Fibroblast of lung (primary cell): Measurements from ENCODE around the gene AMFR.

Source experiments
- CTCF ChIP-seq, 2 donors: IDR thresholded peaks in 1 of 2; conservative IDR thresholded peaks in 1 of 2; 1 replicate in 1 of 2; 2 replicates in 1 of 2; pipeline ENCODE4 v1.5.1; 2011 to 2012; ENCODE audit warnings: low read length in 2 of 2, control low read depth in 1 of 2, inconsistent platforms in 1 of 2, low read depth in 1 of 2, mild to moderate bottlenecking in 1 of 2
- EZH2 ChIP-seq: IDR thresholded peaks from 2 replicates; pipeline ENCODE4 v1.5.1; 2012; ENCODE audit warnings: low read length, control low read depth, mild to moderate bottlenecking; ENCODE audit errors: missing control alignments

GRCh38 chr16:56468800-56469199 is 43.5 kb upstream of the AMFR start:
- TF ChIP-seq CTCF (conservative IDR thresholded peaks at IDR 0.05 in 1 of 2, IDR thresholded peaks at IDR 0.05 in 1 of 2; ENCODE audit: low read depth in 1 of 2, low read length in 2 of 2) (no peak), EZH2 (no peak)
